NOMO-1 treated with DMSO at 0.1 percent for 48 hours (cell line): Measurements from ENCODE around the gene SPECC1L.

Experiments
- DNase-seq: peaks from one replicate; lab custom pipeline; 2025; ENCODE audit not compliant: unreplicated experiment; lab: John Stamatoyannopoulos, UW

Gene SPECC1L

DNA sequence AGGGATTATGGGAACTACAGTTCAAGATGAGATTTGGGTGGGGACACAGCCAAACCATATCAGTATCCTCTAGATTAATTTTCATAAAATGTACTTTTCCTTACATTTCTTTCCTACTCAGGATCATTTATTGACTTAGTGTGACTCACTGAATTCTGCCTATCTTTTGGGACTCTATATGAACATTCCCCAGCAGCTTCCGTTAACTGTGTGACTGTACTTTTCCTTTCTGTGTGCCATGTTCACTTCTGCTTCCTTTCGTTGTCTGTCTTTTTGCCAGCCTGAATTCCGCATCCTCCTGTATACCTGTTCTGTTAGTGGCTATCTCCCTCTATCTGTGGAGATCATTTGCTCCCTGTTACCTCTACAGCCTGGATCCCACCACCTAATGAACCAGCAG is 48.8 kb downstream of the SPECC1L start:
- DNase-seq, result no peak

DNA sequence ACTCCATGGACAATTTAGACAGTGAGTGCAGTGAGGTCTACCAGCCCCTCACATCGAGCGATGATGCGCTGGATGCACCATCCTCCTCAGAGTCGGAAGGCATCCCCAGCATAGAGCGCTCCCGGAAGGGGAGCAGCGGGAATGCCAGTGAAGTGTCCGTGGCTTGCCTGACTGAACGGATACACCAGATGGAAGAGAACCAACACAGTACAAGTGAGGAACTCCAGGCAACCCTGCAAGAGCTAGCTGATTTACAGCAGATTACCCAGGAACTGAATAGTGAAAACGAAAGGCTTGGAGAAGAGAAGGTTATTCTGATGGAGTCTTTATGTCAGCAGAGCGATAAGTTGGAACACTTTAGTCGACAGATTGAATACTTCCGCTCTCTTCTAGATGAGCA is 51.4 kb downstream of the SPECC1L start:
- DNase-seq, result no peak

DNA sequence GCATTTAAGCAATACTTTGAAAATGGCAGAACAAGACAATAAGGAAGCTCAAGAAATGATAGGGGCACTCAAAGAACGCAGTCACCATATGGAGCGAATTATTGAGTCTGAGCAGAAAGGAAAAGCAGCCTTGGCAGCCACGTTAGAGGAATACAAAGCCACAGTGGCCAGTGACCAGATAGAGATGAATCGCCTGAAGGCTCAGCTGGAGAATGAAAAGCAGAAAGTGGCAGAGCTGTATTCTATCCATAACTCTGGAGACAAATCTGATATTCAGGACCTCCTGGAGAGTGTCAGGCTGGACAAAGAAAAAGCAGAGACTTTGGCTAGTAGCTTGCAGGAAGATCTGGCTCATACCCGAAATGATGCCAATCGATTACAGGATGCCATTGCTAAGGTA is 51.9 kb downstream of the SPECC1L start:
- DNase-seq, result no peak

DNA sequence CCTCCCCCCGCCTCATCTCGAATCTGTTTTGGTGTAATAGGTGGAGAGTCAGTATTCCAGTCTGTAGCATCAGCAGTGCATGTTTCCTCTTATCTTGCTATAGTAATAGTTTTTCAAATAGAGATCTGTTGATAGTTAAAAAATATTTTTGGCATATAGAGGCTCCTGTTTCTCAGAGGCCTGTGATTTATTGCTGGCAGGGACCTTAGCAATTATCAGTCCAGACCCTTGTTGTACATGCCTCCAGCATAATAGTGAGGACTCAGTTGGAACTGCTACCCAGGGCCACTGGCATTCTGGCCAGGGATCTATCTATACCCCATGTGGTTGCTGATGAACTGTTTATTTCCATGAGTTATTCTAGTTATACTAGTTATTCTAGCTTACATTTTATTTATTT is 52.6 kb downstream of the SPECC1L start:
- DNase-seq, result no peak

DNA sequence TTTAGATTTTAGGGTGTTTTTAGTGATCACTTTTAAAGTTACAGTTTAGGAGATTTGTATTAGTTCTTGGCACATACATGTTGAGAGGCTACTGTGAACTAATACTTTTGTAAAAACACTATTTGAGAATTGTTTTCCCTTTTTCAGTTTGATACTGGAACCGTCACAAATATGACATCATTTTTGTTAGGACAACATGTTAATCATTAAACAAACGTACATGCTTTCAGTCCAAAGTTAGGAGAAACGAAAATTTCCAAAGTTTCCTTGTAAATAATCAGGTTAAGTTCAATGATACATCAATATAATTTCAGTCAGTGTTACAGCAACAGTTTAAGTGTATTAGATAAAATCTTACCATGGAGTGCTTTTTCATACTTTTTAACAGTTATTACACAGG is 53.1 kb downstream of the SPECC1L start:
- no peak for DNase-seq

DNA sequence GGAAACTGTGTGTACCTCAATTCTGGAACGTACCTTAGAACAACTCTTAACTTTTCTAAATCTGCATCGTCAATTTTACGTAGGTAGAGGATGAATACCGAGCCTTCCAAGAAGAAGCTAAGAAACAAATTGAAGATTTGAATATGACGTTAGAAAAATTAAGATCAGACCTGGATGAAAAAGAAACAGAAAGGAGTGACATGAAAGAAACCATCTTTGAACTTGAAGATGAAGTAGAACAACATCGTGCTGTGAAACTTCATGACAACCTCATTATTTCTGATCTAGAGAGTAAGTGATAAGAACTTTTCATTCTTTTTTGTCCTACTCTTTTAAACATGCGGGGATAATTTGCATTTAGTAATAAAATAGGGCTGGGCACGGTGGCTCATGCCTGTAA is 53.5 kb downstream of the SPECC1L start:
- no peak for DNase-seq

DNA sequence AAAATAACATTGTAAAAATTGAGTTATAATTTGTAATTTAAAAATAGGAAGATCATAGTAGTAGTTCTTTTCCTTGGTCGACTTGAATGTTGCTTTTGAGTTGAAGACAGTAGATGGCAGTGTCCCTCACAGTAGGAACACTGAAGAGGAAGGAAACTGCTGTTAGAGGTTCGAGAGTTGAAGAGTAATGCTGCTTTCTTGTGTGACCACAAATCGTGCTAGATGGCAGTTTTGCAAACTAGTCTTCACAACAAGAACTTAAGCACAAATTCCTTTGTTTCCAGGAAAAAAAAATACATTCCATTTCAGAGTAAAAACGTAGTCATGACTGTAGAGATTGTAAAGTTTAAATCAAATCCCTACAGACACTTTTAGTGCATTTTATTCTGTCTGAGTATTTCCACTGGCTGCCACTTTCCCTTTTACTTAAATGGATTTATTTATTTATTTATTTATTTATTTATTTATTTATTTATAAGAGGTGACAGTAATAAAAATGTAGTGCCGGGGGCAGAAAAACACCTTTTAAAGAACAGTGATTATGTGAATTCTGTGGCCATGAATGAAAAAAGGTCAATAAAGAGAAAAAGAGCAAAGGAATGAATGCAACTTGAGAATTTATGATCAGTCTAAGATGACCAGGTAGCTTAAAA is 54.6 kb downstream of the SPECC1L start:
- peak; percentile 93 for DNase-seq

DNA sequence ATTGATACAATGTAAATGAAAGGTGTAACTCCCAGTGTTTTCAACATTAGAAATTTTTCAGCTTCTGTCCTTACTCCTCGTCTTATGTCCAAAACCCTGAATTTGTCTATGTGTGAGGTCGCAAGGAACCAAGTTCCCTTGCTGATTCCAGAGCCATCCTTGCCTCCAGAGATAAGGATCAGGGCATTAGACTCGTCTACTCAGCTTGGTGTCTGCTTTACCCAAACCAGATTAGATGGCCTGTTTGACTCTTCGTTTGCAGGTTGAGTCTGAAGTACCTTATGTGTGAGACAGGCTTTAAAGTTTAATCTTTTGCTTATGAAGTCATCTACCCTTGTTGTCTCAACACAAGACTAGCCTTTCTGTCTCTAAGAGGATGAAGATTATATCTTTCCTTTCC is 55.6 kb downstream of the SPECC1L start:
- no peak for DNase-seq

DNA sequence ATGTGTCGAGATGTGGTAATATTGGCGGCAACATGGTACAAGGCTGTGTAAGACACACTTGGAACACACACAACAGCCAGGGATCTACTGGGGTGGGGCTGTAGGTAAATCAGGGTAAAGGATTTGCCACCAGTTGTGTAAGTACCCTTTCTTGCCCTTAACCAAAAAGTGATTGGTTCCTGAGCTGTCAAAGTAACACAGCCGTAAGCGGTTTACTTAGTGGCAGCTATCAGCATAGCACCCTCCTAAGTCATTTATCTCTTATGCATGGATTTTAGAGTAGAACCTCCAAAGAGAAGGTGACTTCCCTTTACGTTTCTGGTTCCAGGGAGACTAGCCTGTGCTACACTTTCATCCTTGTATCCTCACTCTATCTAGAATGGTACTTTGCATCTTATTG is 57.2 kb downstream of the SPECC1L start:
- no peak for DNase-seq

DNA sequence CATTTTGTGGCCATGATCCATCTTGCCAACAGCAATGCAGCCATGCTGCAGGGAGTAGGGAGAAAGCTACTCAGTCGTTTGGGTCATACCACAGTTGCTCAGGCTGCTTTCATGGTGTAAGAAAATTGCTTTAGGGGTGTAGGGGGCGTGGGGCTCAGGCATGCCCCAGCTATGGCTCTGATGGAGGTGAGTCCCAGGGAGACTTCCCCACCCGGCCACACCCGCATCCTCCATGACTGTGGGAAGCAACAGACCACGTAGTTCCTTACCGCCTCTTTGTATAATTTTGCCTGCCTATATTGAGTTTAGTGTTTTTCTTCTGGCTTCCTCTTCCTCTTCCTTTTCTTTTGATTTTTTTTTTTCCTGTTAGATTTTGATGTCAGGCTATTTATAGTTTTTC is 58.8 kb downstream of the SPECC1L start:
- no peak for DNase-seq

DNA sequence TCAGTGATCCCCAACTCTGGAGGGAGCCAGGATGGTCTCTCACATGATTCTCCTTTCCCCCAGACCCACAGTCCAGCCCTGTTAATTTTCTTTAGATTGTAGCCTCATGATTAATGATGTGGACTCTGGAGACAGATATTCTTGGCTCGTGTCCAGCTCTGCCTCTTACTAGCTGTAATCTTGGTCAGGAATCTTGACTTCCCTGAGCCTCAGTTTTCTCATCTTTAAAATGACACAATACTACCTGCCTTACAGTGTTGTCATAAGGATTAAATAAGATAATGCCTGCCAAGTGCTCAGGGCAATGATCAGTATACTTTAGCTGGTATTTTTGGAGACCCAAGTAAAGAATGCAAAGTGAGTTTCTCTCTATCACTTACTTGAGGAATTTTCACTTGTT is 60.0 kb downstream of the SPECC1L start:
- DNase-seq, result no peak

DNA sequence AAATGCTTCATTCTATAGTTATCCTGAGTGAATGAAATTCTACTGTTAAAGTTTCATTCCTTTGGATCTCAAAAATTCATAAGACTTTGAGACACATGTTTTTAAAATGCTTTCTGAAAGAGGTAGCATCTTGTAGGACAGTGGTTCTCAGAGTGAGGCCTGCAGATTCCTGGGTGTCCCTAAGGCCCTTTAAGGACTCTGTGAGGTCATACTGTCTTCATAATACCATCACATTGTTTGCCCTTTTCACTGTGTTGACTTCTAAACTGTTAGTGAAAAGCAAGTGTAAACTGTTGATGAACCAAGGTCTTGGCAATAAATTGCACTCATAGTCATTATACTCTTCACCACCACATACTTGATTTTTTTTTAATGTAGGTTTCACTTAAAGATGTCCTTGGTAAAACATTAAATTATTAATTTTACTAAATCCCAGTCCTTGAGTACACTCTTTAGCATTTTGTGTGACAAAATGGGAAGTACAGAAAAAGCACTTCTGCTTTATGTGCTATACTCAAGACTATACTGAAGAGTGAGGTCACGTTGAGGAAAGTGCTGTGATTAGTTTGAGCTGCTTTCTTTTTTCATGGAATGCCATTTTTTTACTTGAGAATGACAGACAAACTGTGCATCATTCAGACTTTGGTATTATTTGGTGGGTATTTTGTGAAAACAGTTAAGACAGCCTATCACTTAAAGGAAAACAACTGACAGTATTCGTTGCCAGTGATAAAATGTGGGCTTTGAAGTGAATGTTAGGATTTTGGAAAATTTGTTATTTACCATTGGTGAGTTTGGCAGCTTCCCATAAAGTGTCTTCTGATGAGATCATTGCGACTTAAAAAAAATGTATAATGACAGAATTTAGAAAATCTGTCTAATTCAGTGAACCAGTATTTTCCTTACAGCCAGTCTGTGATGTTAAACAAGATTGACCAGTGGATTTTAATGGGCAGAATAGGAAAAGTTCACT is 61.1 kb downstream of the SPECC1L start:
- DNase-seq, result peak; percentile 57

DNA sequence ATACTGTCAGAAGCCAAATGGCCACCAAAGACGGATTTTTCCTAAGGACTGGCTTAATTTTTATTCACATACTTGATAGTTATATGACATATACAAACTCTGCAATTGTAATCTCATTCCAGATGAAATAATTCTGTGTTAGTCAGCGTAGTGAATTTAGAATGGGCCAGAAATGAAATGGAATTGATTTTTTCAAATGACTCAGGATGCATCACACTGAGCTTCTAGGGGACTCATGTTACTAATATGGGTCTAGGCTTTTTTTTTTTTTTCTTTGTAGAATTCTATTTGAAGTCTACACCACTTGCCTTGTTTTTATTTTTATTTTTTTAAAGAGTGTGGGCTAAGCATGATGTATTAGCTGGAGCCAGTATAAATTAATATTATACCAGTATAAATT is 62.7 kb downstream of the SPECC1L start:
- no peak for DNase-seq

DNA sequence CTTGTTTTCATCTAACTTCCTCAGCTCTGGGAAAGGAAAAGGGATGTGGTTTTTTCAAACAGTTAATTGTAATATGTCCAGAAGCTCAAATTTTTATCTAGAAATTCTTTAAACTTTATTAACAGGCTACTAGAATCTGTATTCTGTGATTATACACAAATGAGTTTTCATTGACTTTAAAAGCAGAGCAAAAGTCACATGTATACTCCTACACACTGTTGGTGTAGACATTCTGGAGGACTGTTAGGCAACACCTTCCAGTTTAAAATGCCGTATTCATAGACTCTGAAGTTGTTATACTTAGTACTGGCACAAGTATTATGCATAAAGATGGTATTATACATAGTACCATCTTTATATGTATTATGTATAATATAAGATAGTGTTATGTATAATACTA is 64.9 kb downstream of the SPECC1L start:
- DNase-seq, result peak; percentile 24

DNA sequence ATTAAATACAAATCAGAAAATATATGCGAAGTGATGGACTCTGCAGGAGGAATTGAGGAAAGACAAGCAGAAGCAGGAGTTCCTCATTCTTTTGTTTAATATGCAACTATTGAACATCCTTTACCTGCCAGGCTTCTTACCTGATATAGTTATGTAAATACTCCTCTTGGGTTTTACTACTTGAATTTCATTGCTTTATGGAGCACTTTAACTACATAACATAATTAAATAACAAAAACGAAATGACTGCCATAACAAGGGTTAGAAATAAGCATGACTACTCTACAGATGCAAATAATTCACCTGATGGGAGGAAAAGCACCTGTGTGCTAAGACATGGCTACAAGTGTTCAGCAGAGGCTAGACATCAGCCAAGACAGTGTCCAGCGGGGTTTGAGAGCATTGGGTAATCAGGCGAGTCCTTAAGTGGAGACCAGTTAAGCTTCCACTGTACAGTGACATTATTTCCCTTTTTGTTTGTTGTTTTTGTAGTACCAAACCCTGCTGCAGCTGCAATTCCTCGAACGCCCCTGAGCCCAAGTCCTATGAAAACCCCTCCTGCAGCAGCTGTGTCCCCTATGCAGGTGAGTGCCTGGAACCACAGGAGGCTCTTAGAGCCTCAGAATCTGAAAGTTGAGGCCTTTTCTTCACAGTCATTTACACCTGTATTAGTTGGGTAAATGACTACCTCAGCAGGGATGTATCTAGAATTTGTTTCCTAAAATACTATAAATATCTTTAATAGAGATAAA is 67.4 kb downstream of the SPECC1L start:
- DNase-seq, result no peak

DNA sequence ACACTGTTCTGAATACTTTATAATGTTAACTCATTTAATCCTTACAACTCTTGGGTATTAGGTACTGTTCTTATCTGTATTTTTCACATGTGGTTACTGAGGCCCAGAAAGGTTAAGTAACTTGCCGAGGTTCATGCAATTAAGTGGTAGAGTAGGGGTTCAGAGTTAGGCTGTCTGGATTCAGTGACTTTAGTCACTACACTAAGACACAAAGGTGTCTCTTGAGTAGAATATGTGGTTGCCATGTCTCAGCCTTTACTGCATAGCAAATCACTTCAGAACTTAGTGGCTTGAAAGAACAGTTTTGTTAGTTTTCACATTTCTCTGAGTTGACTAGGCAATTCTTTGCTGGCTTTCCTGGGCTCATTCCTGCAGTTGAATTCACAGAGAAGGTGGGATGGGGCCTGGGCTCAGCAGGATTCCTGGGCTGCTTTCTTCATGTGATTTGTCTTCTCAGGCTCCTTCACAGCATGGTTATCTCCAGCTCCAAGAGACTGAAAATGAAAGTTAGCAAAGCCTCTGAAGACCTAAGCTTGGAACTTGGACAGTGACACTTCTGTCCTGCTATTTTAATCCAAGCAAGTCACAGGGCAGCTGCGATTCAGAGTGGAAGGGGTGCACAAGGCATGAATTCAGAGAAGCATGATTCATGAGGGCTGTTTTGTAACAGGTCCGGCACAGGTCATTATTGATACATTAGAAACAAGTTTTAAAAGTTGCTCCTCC is 68.3 kb downstream of the SPECC1L start:
- DNase-seq, result no peak

DNA sequence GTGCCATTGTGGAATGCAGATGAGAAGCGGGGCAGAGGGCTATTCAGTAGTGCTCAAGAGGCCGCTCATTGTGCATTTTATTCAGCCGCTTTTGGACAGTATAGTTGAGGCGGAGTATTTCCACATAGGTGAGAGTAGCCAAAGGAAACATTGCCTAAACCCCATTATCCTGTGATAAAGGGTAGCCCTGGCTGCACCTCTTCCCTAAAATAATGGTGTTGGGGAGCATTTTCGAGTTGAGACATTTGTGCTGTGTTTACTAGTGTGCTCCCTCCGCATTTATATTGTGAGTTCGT is 68.8 kb downstream of the SPECC1L start:
- no peak for DNase-seq

DNA sequence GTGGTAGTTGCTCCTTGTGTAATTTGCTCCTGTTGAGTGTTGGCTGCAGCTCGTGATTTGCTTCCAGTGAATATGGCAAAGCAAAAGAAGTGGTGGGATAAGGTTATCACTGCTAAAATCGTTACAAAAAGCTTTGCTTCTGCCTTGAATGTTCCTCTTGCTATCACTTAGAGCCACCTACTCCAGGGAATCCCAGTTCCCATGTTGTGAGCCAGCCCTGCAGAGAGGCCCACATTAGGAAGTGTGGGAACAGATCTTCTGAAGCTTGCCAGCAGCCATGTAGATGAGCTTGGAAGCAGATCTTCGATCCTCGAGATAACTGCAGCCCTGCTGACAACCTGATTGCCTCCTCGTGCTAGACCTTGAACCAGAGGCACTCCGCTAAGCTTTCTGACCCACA is 71.0 kb downstream of the SPECC1L start:
- DNase-seq, result no peak

DNA sequence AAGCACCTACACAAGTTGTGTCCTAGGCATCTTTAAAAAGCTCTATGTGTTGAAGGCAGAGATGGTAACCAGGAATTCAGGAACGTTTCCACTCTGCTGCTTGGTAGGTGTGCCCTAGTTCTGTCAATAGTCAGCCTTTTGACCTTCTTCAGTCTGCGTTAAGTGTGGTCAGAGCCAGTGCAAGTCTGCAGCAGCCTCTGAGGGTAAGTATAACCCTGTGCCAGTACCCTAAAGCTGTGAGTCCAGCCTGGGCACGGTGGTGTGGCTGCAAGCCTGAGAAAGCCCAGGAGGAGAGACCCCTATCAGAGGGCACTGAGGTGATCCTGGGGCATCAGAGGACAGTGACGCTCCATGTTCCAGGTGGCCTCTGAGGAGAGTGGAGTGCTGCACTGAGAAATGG is 80.0 kb downstream of the SPECC1L start:
- no peak for DNase-seq

DNA sequence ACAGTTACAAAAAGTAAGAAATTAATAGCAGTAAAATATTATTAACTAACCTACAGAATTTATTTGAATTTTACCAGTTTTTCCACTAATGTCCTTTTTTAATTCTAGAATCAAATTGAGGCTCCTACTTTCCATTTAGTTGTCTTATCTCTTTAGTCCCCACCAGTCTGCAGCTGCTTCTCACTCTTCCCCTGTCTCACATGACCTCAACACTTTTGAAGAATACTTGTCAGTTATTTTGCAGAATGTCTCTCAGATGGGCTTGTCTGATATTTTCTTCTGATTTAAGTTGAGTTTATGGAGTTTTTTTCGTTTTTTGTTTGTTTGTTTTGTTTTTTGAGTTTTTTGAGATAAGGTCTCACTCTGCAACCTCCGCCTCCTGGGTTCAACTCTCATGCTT is 82.5 kb downstream of the SPECC1L start:
- no peak for DNase-seq

DNA sequence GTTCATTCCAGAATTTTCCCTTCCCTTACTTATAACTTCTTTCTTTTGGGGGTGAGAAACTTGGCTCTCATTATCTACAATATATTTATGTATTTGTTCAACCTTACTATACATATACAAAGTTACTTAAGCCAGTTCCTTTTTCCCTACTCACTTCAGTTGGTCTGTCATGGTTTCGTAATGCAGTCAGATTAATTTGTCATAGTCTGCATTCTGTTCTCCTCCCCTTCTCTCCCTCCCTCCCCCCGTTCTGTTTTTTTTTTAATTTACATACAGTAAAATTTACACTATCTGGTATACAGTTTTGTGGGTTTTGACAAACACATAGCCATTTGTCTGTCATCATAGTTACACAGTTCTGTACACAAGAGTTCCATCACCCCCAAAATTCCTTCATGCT is 84.9 kb downstream of the SPECC1L start:
- DNase-seq, result peak; percentile 89
